Astrocyte (in vitro differentiated cells and primary cell): ENCODE results near the gene STK32A. TPM values are rescaled to one million over a fixed set of nuclear protein-coding genes. Genes with fewer than 3 reads are reported as not detected.

Source experiments
- DNase-seq: peaks from one replicate; pipeline ENCODE4 v3.0.0-alpha.2; 2010; ENCODE audit warnings: low read depth
- FAIRE-seq: peaks from 2 replicates; lab custom pipeline; 2011; peaks lifted over from hg19 to GRCh38; lab: Jason Lieb, UNC
- H2AFZ ChIP-seq: 2 replicates; pipeline ENCODE4 v1.6.0; 2012; ENCODE audit warnings: low read depth, low read length, inconsistent platforms
- H3K27ac ChIP-seq: 2 replicates; pipeline ENCODE4 v1.5.1; 2011; ENCODE audit warnings: low read depth, low read length, inconsistent platforms
- H3K27me3 ChIP-seq: 2 replicates; pipeline ENCODE4 v1.6.0; 2011; ENCODE audit warnings: low read length, inconsistent platforms; ENCODE audit not compliant: insufficient read depth
- H3K36me3 ChIP-seq: 2 replicates; pipeline ENCODE4 v1.5.1; 2011; ENCODE audit warnings: low read length, inconsistent platforms; ENCODE audit not compliant: insufficient read depth
- H3K4me1 ChIP-seq: 2 replicates; pipeline ENCODE4 v1.5.1; 2011; ENCODE audit warnings: low read length, inconsistent platforms; ENCODE audit not compliant: insufficient read depth
- H3K4me2 ChIP-seq: 2 replicates; pipeline ENCODE4 v1.6.0; 2012; ENCODE audit warnings: low read length, inconsistent platforms
- H3K4me3 ChIP-seq: 2 replicates; pipeline ENCODE4 v1.5.1; 2011; ENCODE audit warnings: low read depth, mild to moderate bottlenecking, low read length, inconsistent platforms; ENCODE audit not compliant: insufficient read depth
- H3K79me2 ChIP-seq: 2 replicates; pipeline ENCODE4 v1.6.0; 2012; ENCODE audit warnings: mild to moderate bottlenecking, low read length, inconsistent platforms; ENCODE audit not compliant: insufficient read depth
- H3K9ac ChIP-seq: 2 replicates; pipeline ENCODE4 v1.6.0; 2012; ENCODE audit warnings: mild to moderate bottlenecking, low read length, inconsistent platforms
- H3K9me3 ChIP-seq: 2 replicates; pipeline ENCODE4 v1.5.1; 2012; ENCODE audit warnings: low read depth, mild to moderate bottlenecking, low read length, inconsistent platforms; ENCODE audit not compliant: insufficient read depth
- H4K20me1 ChIP-seq: 2 replicates; pipeline ENCODE4 v1.6.0; 2012; ENCODE audit warnings: low read length, inconsistent platforms; ENCODE audit not compliant: insufficient read depth
- H3K27ac Mint-ChIP-seq: one replicate; pipeline ENCODE4 v1.8.0; 2021; ENCODE audit warnings: mild to moderate bottlenecking, mixed read lengths; ENCODE audit not compliant: unreplicated experiment
- H3K27me3 Mint-ChIP-seq: one replicate; pipeline ENCODE4 v1.8.0; 2021; ENCODE audit warnings: low read depth, mixed read lengths; ENCODE audit not compliant: unreplicated experiment
- H3K36me3 Mint-ChIP-seq: one replicate; pipeline ENCODE4 v1.8.0; 2021; ENCODE audit warnings: low read depth, mixed read lengths; ENCODE audit not compliant: unreplicated experiment
- H3K4me1 Mint-ChIP-seq: one replicate; pipeline ENCODE4 v1.8.0; 2021; ENCODE audit warnings: low read depth, mixed read lengths; ENCODE audit not compliant: unreplicated experiment
- H3K4me3 Mint-ChIP-seq: one replicate; pipeline ENCODE4 v1.8.0; 2021; ENCODE audit warnings: mild to moderate bottlenecking, moderate library complexity, mixed read lengths; ENCODE audit not compliant: unreplicated experiment
- H3K9me3 Mint-ChIP-seq: one replicate; pipeline ENCODE4 v1.8.0; 2021; ENCODE audit warnings: mild to moderate bottlenecking, mixed read lengths; ENCODE audit not compliant: unreplicated experiment
- EZH2 ChIP-seq: IDR thresholded peaks from 2 replicates; pipeline ENCODE4 v1.6.1; 2012; ENCODE audit warnings: mild to moderate bottlenecking, low read length, inconsistent platforms; ENCODE audit not compliant: insufficient read depth
- total RNA-seq: library from RNA; stranded (reverse); gene quantifications from 2 replicates; pipeline ENCODE4 v1.2.1, GENCODE V29; 2021
- TF ChIP-seq, protein P1 (sequence below): IDR thresholded peaks from 2 replicates; pipeline ENCODE4 v1.5.1; 2011; ENCODE audit warnings: low read depth, mild to moderate bottlenecking, inconsistent platforms, low read length, moderate library complexity; ENCODE audit not compliant: insufficient read depth

The STK32A gene
- total RNA-seq, 1 donor from 2014 or later = 0.25 TPM

DNA sequence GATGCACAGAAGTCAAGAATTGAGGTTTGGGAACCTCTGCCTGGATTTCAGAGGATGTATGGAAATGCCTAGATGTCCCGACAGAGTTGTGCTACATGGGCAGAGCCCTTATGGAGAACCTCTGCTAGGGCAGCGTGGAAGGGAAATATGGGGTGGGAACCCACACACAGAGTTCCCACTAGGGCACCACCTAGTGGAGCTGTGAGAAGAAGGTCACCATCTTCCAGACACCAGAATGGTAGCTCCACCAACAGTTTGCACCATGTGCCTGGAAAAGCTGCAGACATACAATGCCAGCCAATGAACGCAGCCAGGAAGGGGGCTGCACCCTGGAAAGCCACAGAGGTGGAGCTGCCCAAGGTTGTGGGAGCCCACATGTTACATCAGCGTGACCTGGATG is 104.5 kb downstream of the STK32A start:
- Mint-ChIP-seq H3K27me3 (no peaks in the 10 kb centered on the region), H3K27ac (no peak overlapping the region), H3K4me3 (no peak overlapping the region), H3K4me1 (no peaks in the 10 kb centered on the region), H3K36me3 (no peaks in the 10 kb centered on the region), H3K9me3 (peaks cover 7% of the 10 kb centered on the region)
- FAIRE-seq (no peak), DNase-seq (no peak)
- Histone ChIP-seq H4K20me1 (no peaks in the 10 kb centered on the region), H3K27ac (no peak overlapping the region), H3K9me3 (no peaks in the 10 kb centered on the region), H3K4me2 (no peak overlapping the region), H3K79me2 (no peaks in the 10 kb centered on the region), H3K4me3 (no peak overlapping the region), H3K4me1 (no peaks in the 10 kb centered on the region), H3K36me3 (no peaks in the 10 kb centered on the region), H3K9ac (no peak overlapping the region), H2AFZ (no peak overlapping the region), H3K27me3 (no peaks in the 10 kb centered on the region)
- no peak for TF ChIP-seq EZH2
- TF ChIP-seq, protein P1, sequence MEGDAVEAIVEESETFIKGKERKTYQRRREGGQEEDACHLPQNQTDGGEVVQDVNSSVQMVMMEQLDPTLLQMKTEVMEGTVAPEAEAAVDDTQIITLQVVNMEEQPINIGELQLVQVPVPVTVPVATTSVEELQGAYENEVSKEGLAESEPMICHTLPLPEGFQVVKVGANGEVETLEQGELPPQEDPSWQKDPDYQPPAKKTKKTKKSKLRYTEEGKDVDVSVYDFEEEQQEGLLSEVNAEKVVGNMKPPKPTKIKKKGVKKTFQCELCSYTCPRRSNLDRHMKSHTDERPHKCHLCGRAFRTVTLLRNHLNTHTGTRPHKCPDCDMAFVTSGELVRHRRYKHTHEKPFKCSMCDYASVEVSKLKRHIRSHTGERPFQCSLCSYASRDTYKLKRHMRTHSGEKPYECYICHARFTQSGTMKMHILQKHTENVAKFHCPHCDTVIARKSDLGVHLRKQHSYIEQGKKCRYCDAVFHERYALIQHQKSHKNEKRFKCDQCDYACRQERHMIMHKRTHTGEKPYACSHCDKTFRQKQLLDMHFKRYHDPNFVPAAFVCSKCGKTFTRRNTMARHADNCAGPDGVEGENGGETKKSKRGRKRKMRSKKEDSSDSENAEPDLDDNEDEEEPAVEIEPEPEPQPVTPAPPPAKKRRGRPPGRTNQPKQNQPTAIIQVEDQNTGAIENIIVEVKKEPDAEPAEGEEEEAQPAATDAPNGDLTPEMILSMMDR = no peak

DNA sequence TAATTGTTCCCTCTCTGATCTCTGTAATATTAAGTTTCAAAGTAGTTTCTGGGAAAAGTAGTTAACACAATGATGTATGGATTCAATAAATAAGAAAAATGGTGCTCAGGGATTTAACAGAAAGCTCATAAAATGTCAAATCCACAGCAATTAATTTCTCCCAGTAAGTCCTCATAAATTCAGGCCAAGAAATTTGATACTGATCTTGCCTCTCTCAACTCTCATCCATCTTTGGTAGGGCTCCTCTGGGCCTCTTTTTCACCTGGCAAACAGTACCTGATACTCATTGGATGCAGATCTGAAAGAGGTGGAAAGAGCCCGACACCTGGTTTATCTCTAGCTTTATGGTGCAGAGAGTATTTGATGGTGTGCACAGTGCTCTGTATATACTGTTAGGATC is 106.1 kb downstream of the STK32A start:
- Mint-ChIP-seq H3K27me3 (no peaks in the 10 kb centered on the region), H3K36me3 (no peaks in the 10 kb centered on the region), H3K27ac (no peak overlapping the region), H3K4me1 (no peaks in the 10 kb centered on the region), H3K9me3 (peaks cover 7% of the 10 kb centered on the region), H3K4me3 (no peak overlapping the region)
- Histone ChIP-seq H3K4me1 (no peaks in the 10 kb centered on the region), H2AFZ (no peak overlapping the region), H3K79me2 (no peaks in the 10 kb centered on the region), H3K36me3 (no peaks in the 10 kb centered on the region), H3K4me3 (no peak overlapping the region), H3K27ac (no peak overlapping the region), H3K4me2 (no peak overlapping the region), H3K27me3 (no peaks in the 10 kb centered on the region), H3K9ac (no peak overlapping the region), H3K9me3 (no peaks in the 10 kb centered on the region), H4K20me1 (no peaks in the 10 kb centered on the region)
- FAIRE-seq = no peak
- no peak for DNase-seq
- TF ChIP-seq, protein P1 = no peak
- TF ChIP-seq EZH2 = no peak

DNA sequence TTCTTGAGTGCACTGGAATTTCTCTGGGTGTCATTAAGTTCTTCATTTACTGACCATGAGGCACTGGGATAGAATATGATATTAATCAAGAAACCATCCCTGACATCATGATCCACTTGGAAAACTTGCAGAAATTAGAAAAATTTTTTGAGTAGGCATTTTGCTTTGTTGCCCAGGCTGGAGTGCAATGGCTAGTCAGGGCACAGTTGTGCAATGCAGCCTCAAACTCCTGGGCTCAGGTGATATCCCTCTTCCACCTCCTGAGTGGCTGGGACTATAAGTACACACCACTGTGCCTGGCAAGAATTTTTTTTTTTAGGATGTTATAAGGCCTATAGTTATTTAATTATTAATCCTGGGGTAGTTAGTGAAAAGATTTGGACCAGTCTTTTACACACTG is 106.5 kb downstream of the STK32A start:
- H3K9me3 Mint-ChIP-seq = peaks cover 7% of the 10 kb centered on the region
- Histone ChIP-seq H3K4me3 (no peak overlapping the region), H3K27ac (no peak overlapping the region), H3K4me2 (no peak overlapping the region), H3K36me3 (no peaks in the 10 kb centered on the region), H3K9ac (no peak overlapping the region), H3K27me3 (no peaks in the 10 kb centered on the region), H3K9me3 (no peaks in the 10 kb centered on the region), H3K4me1 (no peaks in the 10 kb centered on the region), H2AFZ (no peak overlapping the region), H4K20me1 (no peaks in the 10 kb centered on the region), H3K79me2 (no peaks in the 10 kb centered on the region)
- H3K36me3 Mint-ChIP-seq = no peaks in the 10 kb centered on the region
- no peaks in the 10 kb centered on the region for H3K27me3 Mint-ChIP-seq
- no peak overlapping the region for H3K27ac Mint-ChIP-seq
- H3K4me3 Mint-ChIP-seq = no peak overlapping the region
- no peak for FAIRE-seq
- no peak for TF ChIP-seq EZH2
- TF ChIP-seq, protein P1 = no peak
- H3K4me1 Mint-ChIP-seq = no peaks in the 10 kb centered on the region
- DNase-seq = no peak
